ENCODE data around the gene MRPS31. TPM values are rescaled to one million over a fixed set of nuclear protein-coding genes. Genes with fewer than 3 reads are reported as not detected.

The MRPS31 gene
- total RNA-seq, 1 experiment from 2014 or later: 10.9 TPM

- POLR2A ChIA-PET: no interaction called here
- CTCF ChIA-PET: interaction anchor here (0.7 kb wide), 1 partner anchor 28 kb away, joined by 7 read pairs; no protein-coding TSS in a partner anchor
- intact Hi-C loops (cut with micrococcal nuclease; ENCODE audit: unreplicated experiment) (no loop called here), in situ Hi-C loops (cut with HindIII; ENCODE audit: low pct_unique_long_range_greater_than_20kb, low sequenced_read_pairs) (no loop called here)
- ATAC-seq (no peak), DNase-seq (ENCODE audit: low read depth, low spot score) (no peak)
- Histone ChIP-seq H3K4me1 (ENCODE audit: control insufficient read depth, insufficient read depth, low read length) (no peaks in the 10 kb centered on the region), H3K36me3 (ENCODE audit: control insufficient read depth, insufficient read depth, low read length) (no peaks in the 10 kb centered on the region), H3K4me3 (ENCODE audit: low read depth in 2 of 2, low read length in 2 of 2) (no peak overlapping the region), H3K27ac (ENCODE audit: low read length) (no peak overlapping the region), H3K27me3 (ENCODE audit: control insufficient read depth, insufficient read depth, low read length) (no peaks in the 10 kb centered on the region), H3K9me3 (ENCODE audit: control insufficient read depth, insufficient read depth, low read depth, low read length) (no peaks in the 10 kb centered on the region)
- no peak for TF ChIP-seq TCF7L2 (IDR thresholded peaks at IDR 0.05; ENCODE audit: low read depth, low read length)
- TF ChIP-seq POLR2AphosphoS5 (IDR thresholded peaks at IDR 0.05; ENCODE audit: low read depth, low read length): no peak
- no peak for TF ChIP-seq REST (IDR thresholded peaks at IDR 0.05; ENCODE audit: insufficient read depth in 1 of 2, low read depth in 2 of 2, low read length in 1 of 2)
- TF ChIP-seq SIN3A (IDR thresholded peaks at IDR 0.05; ENCODE audit: borderline replicate concordance, insufficient read depth, low read depth, low read length): no peak
- TF ChIP-seq, protein P1, sequence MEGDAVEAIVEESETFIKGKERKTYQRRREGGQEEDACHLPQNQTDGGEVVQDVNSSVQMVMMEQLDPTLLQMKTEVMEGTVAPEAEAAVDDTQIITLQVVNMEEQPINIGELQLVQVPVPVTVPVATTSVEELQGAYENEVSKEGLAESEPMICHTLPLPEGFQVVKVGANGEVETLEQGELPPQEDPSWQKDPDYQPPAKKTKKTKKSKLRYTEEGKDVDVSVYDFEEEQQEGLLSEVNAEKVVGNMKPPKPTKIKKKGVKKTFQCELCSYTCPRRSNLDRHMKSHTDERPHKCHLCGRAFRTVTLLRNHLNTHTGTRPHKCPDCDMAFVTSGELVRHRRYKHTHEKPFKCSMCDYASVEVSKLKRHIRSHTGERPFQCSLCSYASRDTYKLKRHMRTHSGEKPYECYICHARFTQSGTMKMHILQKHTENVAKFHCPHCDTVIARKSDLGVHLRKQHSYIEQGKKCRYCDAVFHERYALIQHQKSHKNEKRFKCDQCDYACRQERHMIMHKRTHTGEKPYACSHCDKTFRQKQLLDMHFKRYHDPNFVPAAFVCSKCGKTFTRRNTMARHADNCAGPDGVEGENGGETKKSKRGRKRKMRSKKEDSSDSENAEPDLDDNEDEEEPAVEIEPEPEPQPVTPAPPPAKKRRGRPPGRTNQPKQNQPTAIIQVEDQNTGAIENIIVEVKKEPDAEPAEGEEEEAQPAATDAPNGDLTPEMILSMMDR (IDR thresholded peaks at IDR 0.05): no peak
- BruUV-seq (replicated peaks): no TSS peak
Observed at GRCh38 chr13:40812102-40812501, 41.1 kb upstream of the MRPS31 start.

GRCh38 chr13:40809471-40809870, 38.5 kb upstream of the MRPS31 start:
- Histone ChIP-seq H3K27ac (ENCODE audit: low read length) (no peak overlapping the region), H3K4me3 (ENCODE audit: low read depth in 2 of 2, low read length in 2 of 2) (no peak overlapping the region), H3K4me1 (ENCODE audit: control insufficient read depth, insufficient read depth, low read length) (no peaks in the 10 kb centered on the region), H3K36me3 (ENCODE audit: control insufficient read depth, insufficient read depth, low read length) (no peaks in the 10 kb centered on the region), H3K9me3 (ENCODE audit: control insufficient read depth, insufficient read depth, low read depth, low read length) (no peaks in the 10 kb centered on the region), H3K27me3 (ENCODE audit: control insufficient read depth, insufficient read depth, low read length) (no peaks in the 10 kb centered on the region)
- CTCF ChIA-PET: no interaction called here
- no peak for DNase-seq (ENCODE audit: low read depth, low spot score)
- ATAC-seq: no peak
- in situ Hi-C loops (cut with HindIII; ENCODE audit: low pct_unique_long_range_greater_than_20kb, low sequenced_read_pairs): no loop called here
- no TSS peak for BruUV-seq (replicated peaks)
- no peak for TF ChIP-seq REST (IDR thresholded peaks at IDR 0.05; ENCODE audit: insufficient read depth in 1 of 2, low read depth in 2 of 2, low read length in 1 of 2)
- intact Hi-C loops (cut with micrococcal nuclease; ENCODE audit: unreplicated experiment): no loop called here
- POLR2A ChIA-PET: no interaction called here

All from Panc1 (cell line).